Stimulated activated naive CD4-positive, alpha-beta T cell treated with Interleukin-2 at 50 U/mL for 16 hours (primary cell): ENCODE data around the gene EXOC3.
"Not testable (repeated sequence)": the region's sequence is repeated elsewhere in the genome, so short reads cannot be mapped to it uniquely, and the experiment has no call there.

Source experiments
- DNase-seq: peaks from one replicate; lab custom pipeline; 2025; lab: John Stamatoyannopoulos, UW

Gene EXOC3

DNA sequence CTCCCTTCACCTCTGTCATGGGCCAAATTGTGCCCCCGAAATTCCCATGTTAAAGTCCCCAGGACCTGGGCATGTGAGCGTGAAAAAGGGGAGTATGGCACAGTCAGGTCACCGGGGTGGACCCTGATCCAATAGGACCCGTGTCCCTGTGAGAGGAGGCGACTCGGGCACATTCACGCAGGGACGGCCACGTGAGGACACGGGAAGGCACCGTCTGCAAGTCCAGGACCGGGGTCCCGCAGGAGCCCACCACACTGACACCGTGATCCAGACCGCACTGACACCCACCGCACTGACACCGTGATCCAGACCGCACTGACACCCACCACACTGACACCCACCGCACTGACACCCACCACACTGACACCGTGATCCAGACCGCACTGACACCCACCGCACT lies 43.6 kb downstream of the EXOC3 start:
- not testable (repeated sequence) for DNase-seq

DNA sequence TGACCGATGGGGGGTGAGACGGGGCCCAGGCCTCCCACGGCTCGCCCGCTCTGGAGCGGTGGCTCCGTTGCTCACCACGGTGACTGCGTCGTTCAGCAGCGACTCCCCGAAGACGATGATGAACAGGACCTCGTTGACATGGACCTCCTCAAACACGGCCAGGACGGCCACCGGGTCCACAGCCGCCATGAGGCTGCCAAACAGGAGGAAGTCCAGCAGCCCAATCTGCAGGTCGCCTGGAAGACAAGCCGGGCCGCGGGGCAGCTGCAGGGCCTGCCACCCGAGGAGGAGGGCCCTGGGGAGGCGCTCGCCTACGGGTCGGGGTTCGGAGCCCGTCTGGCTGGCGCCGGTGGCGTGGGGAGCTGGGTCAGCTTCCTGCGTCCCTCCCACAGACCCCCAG lies 45.3 kb downstream of the EXOC3 start:
- DNase-seq: no peak

DNA sequence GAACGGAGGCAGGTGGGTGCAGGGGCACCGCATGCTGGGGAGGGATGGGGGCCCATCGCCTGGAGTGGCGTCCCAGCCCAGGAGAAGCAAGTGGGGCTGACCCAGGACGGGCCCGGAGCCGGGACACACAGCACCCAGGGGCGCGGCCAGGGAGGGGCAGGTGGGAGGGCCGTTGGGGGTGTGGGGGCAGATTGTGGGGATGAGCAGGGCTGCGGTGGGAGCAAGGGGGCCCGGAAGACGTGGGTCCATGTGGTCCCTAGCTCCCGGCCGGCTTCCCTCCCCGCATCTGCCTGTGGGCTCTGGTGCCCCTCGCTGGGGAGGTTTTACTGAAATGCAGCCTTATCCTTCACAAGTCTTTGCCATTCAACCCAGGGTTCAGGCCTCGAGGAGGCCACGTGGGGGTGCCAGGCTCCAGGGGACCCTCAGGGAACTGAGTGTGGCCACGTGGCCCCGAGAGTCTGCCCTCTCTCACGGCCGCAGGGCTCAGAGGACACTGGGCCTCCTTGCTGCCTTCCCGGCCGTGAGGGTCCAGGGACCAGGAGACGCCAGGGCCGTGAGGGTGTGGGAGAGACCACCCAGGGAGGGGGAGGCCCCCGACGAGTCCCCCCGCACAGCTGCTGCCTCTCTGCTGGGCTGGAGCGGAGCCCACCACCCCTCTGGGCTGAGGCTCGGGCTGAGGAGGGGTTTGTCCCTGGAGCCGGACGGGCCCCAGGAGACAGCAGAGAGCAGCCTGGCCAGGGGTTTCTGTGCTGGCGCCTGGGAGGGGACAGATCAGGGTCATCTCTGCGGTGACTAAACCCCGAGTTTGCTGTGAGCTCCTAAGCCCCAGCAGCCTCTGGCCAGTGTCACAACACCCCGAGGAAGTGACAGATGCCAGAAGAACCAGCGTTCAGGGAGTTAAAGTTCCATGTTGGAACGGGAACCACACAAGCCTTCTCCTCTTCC lies 46.0 kb downstream of the EXOC3 start:
- no peak for DNase-seq

DNA sequence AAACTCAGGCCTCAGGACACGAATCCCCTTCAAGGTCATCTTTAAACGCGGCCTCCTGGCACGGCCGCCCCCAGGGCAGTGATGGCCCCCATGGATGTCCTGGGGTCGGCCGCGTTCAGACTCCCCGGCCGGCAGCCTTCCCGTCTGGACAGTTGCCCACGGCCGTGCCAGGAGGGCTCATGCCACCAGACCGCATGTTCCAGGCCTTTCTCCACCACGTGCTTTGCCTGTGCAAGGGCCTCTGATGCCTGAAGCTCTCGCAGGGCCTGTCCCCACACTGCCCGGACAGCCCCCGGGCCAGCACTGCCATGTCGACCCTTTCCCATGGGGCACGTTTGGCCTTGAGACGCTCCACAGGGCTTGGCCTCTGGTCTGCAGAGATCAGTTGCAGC lies 46.7 kb downstream of the EXOC3 start:
- DNase-seq: no peak

GRCh38 chr5:490116-491106 lies 47.4 kb downstream of the EXOC3 start:
- no peak for DNase-seq

GRCh38 chr5:491119-491855 lies 48.3 kb downstream of the EXOC3 start:
- no peak for DNase-seq

DNA sequence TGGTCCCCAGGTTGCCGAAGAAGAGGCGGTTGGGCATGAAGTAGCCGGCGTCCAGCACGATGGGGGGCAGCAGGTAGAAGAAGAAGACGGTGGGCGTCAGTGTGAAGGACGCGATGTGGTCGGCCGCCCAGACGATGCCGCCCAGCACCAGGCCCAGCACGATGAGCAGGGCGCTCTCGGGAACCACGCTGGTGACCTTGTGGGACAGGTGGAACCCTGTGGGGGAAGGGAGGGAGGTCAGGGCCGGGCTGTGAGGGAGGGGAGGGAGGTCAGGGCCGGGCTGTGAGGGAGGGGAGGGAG lies 48.8 kb downstream of the EXOC3 start:
- no peak for DNase-seq

DNA sequence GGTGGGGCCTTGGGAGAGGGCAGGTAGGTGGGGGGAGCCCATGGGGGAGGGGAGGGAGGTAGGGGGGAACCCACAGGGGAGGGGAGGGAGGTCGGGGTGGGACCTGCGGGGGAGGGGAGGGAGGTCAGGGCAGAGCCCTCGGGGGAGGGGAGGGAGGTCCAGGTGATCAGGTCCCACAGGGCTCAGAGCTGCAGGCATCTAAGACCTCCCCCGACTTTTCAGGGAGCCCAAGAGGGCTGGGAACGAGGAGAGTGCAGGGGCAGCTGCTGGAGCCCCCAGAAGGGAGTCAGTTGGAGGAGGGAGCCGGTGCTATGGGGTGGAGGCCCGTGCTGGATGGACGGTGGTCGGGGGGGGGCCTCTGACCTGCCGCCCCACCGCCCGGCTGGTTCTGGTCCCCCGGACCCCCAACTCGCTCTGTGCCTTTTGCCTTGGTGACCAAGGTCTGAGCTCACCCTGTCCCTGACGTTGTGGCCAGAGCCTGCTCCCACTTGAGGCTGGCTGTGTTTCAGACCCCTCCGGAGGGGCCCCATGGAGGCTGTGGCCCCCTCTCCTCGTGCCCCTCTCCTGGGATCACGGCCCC lies 49.4 kb downstream of the EXOC3 start:
- DNase-seq: no peak

GRCh38 chr5:493119-493701 lies 50.2 kb downstream of the EXOC3 start:
- no peak for DNase-seq

DNA sequence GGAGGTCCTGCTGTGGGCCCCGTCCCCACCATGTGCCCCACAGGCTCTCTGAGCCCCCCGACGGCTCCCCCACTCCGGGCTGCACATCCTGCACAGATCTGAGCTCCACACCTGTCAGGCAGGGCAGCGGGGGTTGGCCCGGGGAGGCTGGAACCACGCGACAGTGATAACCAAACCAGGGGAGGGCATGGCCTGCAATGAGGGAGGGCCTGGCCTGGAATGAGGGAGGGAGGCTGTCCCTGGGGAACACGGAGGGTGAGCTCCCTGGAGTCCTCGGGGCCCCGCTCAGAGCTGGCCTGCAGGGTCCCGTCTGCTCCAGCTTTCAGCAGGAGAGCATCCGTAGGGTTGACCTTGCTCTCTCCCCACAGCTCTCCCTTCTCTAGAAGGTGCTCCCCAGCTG lies 50.8 kb downstream of the EXOC3 start:
- DNase-seq: no peak

GRCh38 chr5:494667-495255 lies 51.8 kb downstream of the EXOC3 start:
- DNase-seq: no peak

DNA sequence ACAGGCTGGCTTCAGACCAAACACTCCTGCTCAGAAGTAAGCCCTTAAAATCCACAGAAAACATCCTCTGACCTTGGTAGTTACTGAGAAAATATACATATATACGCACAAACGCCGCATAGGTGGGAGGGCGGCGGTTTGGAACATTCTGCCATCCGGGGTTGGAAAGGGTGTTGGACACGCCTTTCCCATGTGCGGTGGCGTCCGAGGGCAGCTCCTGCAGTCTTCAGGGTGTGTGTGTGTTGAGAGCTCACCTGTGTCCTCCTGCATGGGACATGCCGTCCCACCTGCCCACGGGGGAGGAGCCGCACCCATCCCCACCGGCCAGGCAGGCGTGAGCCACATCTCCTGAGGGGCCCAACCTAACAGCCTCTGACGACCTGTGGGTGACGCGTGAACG lies 53.1 kb downstream of the EXOC3 start:
- DNase-seq: no peak

- no peak for DNase-seq
Observed at GRCh38 chr5:497090-497700, 54.2 kb downstream of the EXOC3 start.

DNA sequence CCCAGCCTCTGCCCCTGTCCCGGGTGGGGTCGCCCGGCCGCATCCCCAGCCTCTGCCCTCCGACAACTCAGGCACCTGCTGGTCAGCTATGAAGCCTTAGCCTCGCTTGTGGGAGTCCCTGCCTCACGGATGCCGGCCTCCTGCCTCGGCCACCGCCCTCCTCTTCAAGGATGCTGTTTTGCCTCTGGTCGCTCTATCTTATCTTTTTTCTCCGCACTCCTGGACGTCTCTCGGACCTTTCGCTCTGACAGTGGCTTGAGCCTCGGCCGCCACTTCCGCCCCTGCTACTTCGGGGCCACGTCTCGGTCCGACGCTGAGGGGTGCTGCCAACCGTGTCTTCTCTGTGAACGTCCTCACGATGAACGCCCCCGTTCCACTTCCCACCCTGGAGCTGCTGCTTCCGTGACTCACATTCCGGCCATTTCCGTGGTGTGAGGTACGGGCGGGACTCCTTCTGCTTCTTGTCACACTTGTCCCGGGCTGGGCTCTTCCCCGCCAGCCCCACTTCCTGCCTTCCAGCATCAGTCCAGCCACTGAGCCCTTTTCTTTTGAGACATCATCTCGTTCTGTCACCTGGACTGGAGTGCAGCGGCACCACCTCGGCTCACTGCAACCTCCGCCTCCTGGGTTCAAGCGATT lies 55.0 kb downstream of the EXOC3 start:
- DNase-seq: no peak

DNA sequence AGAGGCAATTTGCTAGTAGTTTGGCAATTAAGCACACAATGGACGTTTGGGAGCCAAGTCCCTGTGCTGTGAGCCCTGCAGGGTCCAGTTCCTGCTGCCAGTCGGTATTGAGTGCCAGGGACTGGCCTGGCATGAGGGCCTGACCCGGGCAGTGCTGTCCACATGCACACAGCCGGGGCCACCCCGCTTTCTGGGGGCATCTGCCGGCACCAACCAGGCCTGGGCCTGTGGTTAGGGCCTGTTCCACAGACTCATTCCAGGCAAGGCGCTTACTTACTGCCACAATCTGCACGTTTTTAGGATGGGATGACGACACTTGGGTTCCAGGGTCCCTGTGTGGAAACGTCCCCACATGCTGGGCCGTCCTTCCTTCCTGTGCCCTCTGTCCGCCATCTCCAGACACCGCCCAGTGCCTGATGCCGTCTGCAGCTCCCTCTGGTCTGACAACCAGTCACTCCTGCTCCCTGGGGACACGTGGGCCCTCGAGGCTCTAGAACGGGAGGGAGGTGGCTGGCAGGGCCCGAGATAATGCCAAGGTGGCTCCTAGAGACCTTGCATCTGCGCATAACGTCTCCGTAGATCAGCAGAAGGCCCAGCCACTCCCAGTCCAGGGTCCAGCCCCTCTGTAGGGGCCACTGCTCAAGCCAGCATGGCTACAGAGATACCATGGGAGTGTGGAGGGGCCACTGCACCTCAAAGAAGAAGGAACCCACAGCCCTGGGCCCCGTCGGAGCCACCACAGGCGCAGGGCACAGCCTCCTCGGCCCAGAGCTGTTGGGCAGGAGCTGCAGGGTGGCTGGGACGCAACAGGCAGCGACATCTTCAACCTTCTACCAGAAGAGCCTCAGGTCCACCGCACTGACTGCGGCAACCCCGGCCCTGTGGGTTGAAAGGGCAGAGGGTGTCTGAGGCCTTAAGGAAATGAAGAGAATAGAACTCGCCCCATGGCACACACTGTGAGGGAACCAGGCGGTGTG lies 56.5 kb downstream of the EXOC3 start:
- no peak for DNase-seq

GRCh38 chr5:500491-500890 lies 57.5 kb downstream of the EXOC3 start:
- no peak for DNase-seq

DNA sequence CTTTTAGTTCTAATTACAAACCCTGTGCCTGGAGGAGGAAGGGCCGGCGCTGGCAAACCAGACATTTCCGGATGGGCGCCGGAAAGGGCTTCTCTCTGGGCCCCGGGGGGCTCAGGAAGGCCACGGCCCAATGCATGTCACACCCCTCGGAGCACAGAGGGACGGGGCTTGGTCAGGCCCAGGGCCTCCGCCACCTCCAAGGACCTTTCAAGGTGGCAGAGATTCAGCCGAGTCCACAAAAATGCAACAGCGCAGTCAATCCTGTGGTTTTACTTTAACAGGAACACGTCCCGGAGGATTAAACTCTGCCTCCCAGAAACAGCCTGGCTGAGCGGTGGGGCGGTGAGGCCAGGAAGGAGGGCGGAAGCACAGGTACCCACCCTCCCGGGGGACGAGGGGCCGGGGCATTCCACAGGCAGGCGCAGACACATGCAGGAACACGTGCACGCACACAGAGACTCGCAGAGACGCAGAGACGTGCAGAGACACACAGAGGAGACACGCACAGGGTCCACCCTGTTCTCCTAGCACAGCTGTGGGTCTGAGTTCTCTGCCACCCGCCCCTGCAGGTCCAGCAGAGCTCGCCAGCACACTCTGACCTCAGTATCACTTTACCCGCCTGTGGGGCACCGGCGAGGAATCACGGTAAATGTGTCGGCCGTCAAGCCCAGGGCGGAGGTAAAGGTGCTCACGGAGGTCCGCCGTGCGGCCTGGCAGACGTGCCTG lies 58.3 kb downstream of the EXOC3 start:
- no peak for DNase-seq

DNA sequence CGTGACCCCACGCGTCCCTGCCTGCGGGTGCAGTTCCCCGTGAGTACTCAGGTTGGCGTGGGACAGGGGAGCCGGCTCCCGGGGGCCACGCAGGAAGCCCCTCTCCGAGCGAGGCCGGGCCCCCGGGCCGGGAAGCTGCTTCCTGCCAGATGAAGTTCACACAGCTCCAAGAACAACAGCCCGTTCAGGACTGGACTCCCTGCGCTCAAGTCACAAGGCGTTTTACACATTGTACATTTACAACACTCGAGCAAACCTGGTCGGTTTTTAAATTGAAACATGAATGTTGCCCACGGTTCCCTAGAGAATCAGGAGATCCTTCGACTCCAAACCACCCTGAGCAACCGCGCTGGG lies 58.8 kb downstream of the EXOC3 start:
- DNase-seq: no peak
